GM12878 (cell line): ENCODE results near the gene MMP15. TPM values are rescaled to one million over a fixed set of nuclear protein-coding genes. Genes with fewer than 3 reads are reported as not detected.

Experiments
- ATAC-seq: fragments of 200-7000 bp; cut with Tn5 transposase; 3 replicates; pipeline ENCODE4 v1.9.1; 2020; ENCODE audit warnings: mild to moderate bottlenecking, moderate library complexity
- BruUV-seq: library from RNA; stranded (reverse); fragments of 400-500 nt; replicated peaks from 2 replicates; lab custom pipeline; 2021; lab: Mats Ljungman, UMichigan
- CTCF ChIA-PET: fragments of 300-600 bp; sonication (Branson Sonifier 250); formaldehyde crosslinking; extraction: SDS; loops from one replicate; lab custom pipeline; 2021; ENCODE audit warnings: inconsistent platforms; lab: Yijun Ruan, JAX
- POLR2A ChIA-PET: fragments of 350-600 bp; formaldehyde crosslinking; extraction: SDS; loops from one replicate; lab custom pipeline; 2021; ENCODE audit warnings: inconsistent platforms; lab: Charles Lee
- RAD21 ChIA-PET: fragments of 300-600 bp; sonication (Branson Sonifier 250); formaldehyde crosslinking; loops from one replicate; lab custom pipeline; 2023; ENCODE audit warnings: antibody characterized with exemption; ENCODE audit not compliant: unreplicated experiment; lab: Charles Lee
- SMC1A ChIA-PET: fragments of 300-600 bp; sonication (Branson Sonifier 250); formaldehyde crosslinking; loops from one replicate; lab custom pipeline; 2023; ENCODE audit not compliant: unreplicated experiment, uncharacterized antibody; lab: Charles Lee
- DNase-seq: peaks from one replicate; pipeline ENCODE4 v3.0.0-alpha.2; 2011; ENCODE audit warnings: low read depth, low spot score
- FAIRE-seq: peaks from 3 replicates; lab custom pipeline; 2011; peaks lifted over from hg19 to GRCh38; lab: Jason Lieb, UNC
- H2AFZ ChIP-seq: 2 replicates; pipeline ENCODE4 v1.6.0; 2011; ENCODE audit warnings: low read depth, low read length, control low read depth; ENCODE audit not compliant: control insufficient read depth
- H3K27ac ChIP-seq: 2 replicates; pipeline ENCODE4 v1.5.1; 2011; ENCODE audit warnings: control low read depth; ENCODE audit not compliant: control insufficient read depth, insufficient read depth
- H3K27me3 ChIP-seq, 2 experiments: replicated peaks in 1 of 2; 2 replicates each; pipeline versions ENCODE4 v1.6.0 to v1.6.1; 2011; ENCODE audit warnings: low read length in 1 of 2; ENCODE audit not compliant: control insufficient read depth in 2 of 2, insufficient read depth in 2 of 2
- H3K36me3 ChIP-seq, 2 experiments: 2 replicates each; pipeline ENCODE4 v1.5.1; 2011; ENCODE audit warnings: low read length in 1 of 2; ENCODE audit not compliant: control insufficient read depth in 2 of 2, insufficient read depth in 2 of 2
- H3K4me1 ChIP-seq: 2 replicates; pipeline ENCODE4 v1.6.1; 2011; ENCODE audit warnings: mild to moderate bottlenecking, low read length, moderate library complexity, mixed read lengths; ENCODE audit not compliant: control insufficient read depth, insufficient read depth
- H3K4me2 ChIP-seq: 2 replicates; pipeline ENCODE4 v1.6.0; 2011; ENCODE audit warnings: control low read depth; ENCODE audit not compliant: control insufficient read depth, insufficient read depth
- H3K4me3 ChIP-seq: fragments of 200-600 bp; sonication (generic); 2 replicates; pipeline ENCODE4 v1.5.1; 2016
- H3K79me2 ChIP-seq: 2 replicates; pipeline ENCODE4 v1.6.0; 2011; ENCODE audit warnings: low read length; ENCODE audit not compliant: control insufficient read depth, insufficient read depth
- H3K9ac ChIP-seq: 2 replicates; pipeline ENCODE4 v1.8.0; 2011; ENCODE audit warnings: low read length, control low read depth, mixed read lengths; ENCODE audit not compliant: control insufficient read depth, insufficient read depth
- H3K9me3 ChIP-seq: replicated peaks from 3 replicates; pipeline ENCODE4 v1.5.1; 2011; ENCODE audit warnings: mild to moderate bottlenecking, low read length; ENCODE audit not compliant: control insufficient read depth, insufficient read depth
- H4K20me1 ChIP-seq: 2 replicates; pipeline ENCODE4 v1.6.0; 2011; ENCODE audit not compliant: control insufficient read depth, insufficient read depth
- CHD2 ChIP-seq: IDR thresholded peaks from 2 replicates; pipeline ENCODE4 v1.6.1; 2011; ENCODE audit warnings: low read depth, low read length, improper control_type of control experiment, borderline replicate concordance
- FOXK2 ChIP-seq: fragments of 450-650 bp; IDR thresholded peaks from 2 replicates; pipeline ENCODE4 v1.6.1; 2017; ENCODE audit warnings: mild to moderate bottlenecking, moderate library complexity
- HDAC2 ChIP-seq: fragments of 200-600 bp; sonication (generic); IDR thresholded peaks from 2 replicates; pipeline ENCODE4 v1.6.1; 2017
- HDGF ChIP-seq: fragments of 450-650 bp; IDR thresholded peaks from 2 replicates; pipeline ENCODE4 v1.6.1; 2016; ENCODE audit warnings: antibody characterized with exemption
- PAX8 ChIP-seq: fragments of 450-650 bp; IDR thresholded peaks from 2 replicates; pipeline ENCODE4 v1.6.1; 2017; ENCODE audit warnings: mild to moderate bottlenecking, moderate library complexity
- POU2F2 ChIP-seq: IDR thresholded peaks from 3 replicates; pipeline ENCODE4 v1.6.1; 2011; ENCODE audit warnings: low read depth, mild to moderate bottlenecking, low read length, borderline replicate concordance
- RBBP5 ChIP-seq: fragments of 200-600 bp; sonication (generic); conservative IDR thresholded peaks from 2 replicates; pipeline ENCODE4 v1.6.1; 2016
- RFX5 ChIP-seq: IDR thresholded peaks from 2 replicates; pipeline ENCODE4 v1.6.1; 2011; ENCODE audit warnings: low read depth, low read length, improper control_type of control experiment
- SREBF2 ChIP-seq: IDR thresholded peaks from 2 replicates; pipeline ENCODE4 v1.6.1; 2012; ENCODE audit warnings: mild to moderate bottlenecking, low read length
- STAT3 ChIP-seq: IDR thresholded peaks from 2 replicates; pipeline ENCODE4 v1.6.1; 2011; ENCODE audit warnings: low read depth, low read length, improper control_type of control experiment
- ZNF217 ChIP-seq: fragments of 450-650 bp; IDR thresholded peaks from 2 replicates; pipeline ENCODE4 v1.6.1; 2017; ENCODE audit warnings: antibody characterized with exemption, mild to moderate bottlenecking
- WGBS: methylation state at CpG from one replicate; pipeline ENCODE4 v1.1.6; 2016; ENCODE audit warnings: low lambda C conversion rate; ENCODE audit not compliant: insufficient replicate concordance, insufficient coverage; ENCODE audit errors: missing lambda C conversion rate; 5-methylcytosine and 5-hydroxymethylcytosine counted together
- in situ Hi-C: fragments of 300-500 bp; cut with MboI; formaldehyde crosslinking; loops from 9 replicates; pipeline ENCODE4 v1.14.3; 2018; ENCODE audit warnings: mixed read lengths
- intact Hi-C: fragments of 100-400 bp; cut with micrococcal nuclease; formaldehyde crosslinking; loops from one replicate; pipeline ENCODE4 v1.14.2; 2022; ENCODE audit not compliant: unreplicated experiment
- polyA plus RNA-seq, 11 experiments: library from polyadenylated mRNA; depleted of rRNA in 4 of 11; unstranded in 6 of 11; stranded (reverse) in 5 of 11; fragments of >200 nt; fragmentation: Nextera tagmentation in 4 of 11; fragmentation: Illumina TruSeq in 1 of 11; extraction: Ambion mirVana in 4 of 11; extraction: Trizol in 1 of 11; gene quantifications; 1 replicate in 1 of 11; 2 replicates in 10 of 11; pipeline versions ENCODE4 v1.2.1 to v1.2.3, GENCODE V29; 2011 to 2016; ENCODE audit warnings: inconsistent platforms in 2 of 11, missing spikeins in 2 of 11, low read depth in 1 of 11
- total RNA-seq, 4 experiments: library from RNA; depleted of rRNA in 3 of 4; stranded (reverse); fragments of >200 nt in 3 of 4; fragmentation: Illumina TruSeq in 1 of 4; extraction: Trizol in 1 of 4; gene quantifications; 2 replicates each; pipeline versions ENCODE4 v1.2.1 to v1.2.3, GENCODE V29; 2013 to 2021
- TF ChIP-seq, protein P1 (sequence below): fragments of 450-650 bp; IDR thresholded peaks from 2 replicates; pipeline ENCODE4 v1.6.1; 2017; ENCODE audit warnings: mild to moderate bottlenecking
- TF ChIP-seq, protein P2 (sequence below): fragments of 450-650 bp; formaldehyde crosslinking; IDR thresholded peaks from 2 replicates; pipeline ENCODE4 v1.5.0; 2022; ENCODE audit warnings: mild to moderate bottlenecking, missing genetic modification characterization

MMP15 gene
- total and polyA plus RNA-seq, 10 of the 15 experiments (the other 5 are each of a cell fraction or from before 2014, with no cell fraction given) = 0.08 to 0.56 (median 0.10) TPM; not detected in 7

DNA sequence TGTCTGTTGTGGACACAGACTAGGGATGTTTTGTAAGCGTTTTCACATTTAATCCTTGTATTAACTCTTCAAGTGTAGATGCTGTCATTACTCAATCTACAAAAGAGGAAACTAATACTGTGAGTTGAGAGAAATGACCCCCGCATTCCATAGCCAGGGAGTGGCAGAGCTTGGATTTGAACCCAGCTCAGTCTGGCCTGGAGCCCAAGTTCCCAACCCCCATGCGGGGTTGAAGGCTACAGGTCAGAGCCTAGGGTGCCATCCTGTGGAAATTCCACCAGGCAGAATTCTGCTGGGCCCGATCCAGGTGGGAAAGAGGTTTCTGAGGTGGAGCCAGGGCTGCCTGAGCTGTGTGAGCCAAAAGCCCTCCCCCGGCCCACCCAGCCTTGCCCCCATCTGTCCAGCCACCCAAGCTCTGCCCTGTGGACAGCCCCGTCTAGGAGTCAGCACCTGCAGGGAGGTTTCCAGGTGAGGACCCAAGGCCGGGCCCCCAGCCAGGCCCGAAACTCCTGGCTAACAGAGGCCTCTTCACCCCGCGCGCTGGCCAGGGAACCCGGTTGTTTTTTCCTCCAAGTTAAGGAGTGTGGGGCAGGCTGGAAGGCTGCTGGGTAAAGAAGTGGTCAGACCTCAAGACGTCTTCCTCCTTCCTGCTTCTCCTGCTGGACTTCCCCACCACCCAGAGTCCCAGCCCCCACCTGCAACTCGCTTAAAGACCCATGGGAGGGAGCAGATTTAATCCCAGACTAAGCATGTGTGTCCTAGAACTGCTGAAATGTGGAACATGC lies 5.7 kb downstream of the MMP15 start:
- no peak overlapping the region for H3K4me2 ChIP-seq
- no peaks in the 10 kb centered on the region for H3K9me3 ChIP-seq
- in situ Hi-C loops = no loop called here
- SMC1A ChIA-PET = no interaction called here
- peaks cover 9 to 13% of the 10 kb centered on the region in 2 experiments for H3K27me3 ChIP-seq
- TF ChIP-seq RBBP5 (no peak), STAT3 (no peak), POU2F2 (no peak), CHD2 (no peak), RFX5 (no peak), SREBF2 (no peak), ZNF217 (no peak), HDAC2 (no peak), HDGF (no peak), PAX8 (no peak), FOXK2 (no peak)
- TF ChIP-seq, protein P1, sequence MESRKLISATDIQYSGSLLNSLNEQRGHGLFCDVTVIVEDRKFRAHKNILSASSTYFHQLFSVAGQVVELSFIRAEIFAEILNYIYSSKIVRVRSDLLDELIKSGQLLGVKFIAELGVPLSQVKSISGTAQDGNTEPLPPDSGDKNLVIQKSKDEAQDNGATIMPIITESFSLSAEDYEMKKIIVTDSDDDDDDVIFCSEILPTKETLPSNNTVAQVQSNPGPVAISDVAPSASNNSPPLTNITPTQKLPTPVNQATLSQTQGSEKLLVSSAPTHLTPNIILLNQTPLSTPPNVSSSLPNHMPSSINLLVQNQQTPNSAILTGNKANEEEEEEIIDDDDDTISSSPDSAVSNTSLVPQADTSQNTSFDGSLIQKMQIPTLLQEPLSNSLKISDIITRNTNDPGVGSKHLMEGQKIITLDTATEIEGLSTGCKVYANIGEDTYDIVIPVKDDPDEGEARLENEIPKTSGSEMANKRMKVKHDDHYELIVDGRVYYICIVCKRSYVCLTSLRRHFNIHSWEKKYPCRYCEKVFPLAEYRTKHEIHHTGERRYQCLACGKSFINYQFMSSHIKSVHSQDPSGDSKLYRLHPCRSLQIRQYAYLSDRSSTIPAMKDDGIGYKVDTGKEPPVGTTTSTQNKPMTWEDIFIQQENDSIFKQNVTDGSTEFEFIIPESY = no peak
- TF ChIP-seq, protein P2, sequence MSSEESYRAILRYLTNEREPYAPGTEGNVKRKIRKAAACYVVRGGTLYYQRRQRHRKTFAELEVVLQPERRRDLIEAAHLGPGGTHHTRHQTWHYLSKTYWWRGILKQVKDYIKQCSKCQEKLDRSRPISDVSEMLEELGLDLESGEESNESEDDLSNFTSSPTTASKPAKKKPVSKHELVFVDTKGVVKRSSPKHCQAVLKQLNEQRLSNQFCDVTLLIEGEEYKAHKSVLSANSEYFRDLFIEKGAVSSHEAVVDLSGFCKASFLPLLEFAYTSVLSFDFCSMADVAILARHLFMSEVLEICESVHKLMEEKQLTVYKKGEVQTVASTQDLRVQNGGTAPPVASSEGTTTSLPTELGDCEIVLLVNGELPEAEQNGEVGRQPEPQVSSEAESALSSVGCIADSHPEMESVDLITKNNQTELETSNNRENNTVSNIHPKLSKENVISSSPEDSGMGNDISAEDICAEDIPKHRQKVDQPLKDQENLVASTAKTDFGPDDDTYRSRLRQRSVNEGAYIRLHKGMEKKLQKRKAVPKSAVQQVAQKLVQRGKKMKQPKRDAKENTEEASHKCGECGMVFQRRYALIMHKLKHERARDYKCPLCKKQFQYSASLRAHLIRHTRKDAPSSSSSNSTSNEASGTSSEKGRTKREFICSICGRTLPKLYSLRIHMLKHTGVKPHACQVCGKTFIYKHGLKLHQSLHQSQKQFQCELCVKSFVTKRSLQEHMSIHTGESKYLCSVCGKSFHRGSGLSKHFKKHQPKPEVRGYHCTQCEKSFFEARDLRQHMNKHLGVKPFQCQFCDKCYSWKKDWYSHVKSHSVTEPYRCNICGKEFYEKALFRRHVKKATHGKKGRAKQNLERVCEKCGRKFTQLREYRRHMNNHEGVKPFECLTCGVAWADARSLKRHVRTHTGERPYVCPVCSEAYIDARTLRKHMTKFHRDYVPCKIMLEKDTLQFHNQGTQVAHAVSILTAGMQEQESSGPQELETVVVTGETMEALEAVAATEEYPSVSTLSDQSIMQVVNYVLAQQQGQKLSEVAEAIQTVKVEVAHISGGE (CRISPR knock-in tag) = no peak
- TF ChIP-seq, all 136 proteins: peak for 0
- BruUV-seq = no TSS peak
- ChIA-PET POLR2A (no interaction called here), CTCF (interaction anchor here (1.2 kb wide), 1 partner anchor 90 kb away, joined by 3 read pairs; no protein-coding TSS in a partner anchor), RAD21 (no interaction called here)
- intact Hi-C loops = no loop called here
- ATAC-seq (no peak), FAIRE-seq (no peak), DNase-seq (no peak)
- H4K20me1 ChIP-seq = no peaks in the 10 kb centered on the region
- H3K4me3 ChIP-seq = no peak overlapping the region
- 45% methylated on average over 14 of the region's 14 CpGs for WGBS
- H3K79me2 ChIP-seq = no peaks in the 10 kb centered on the region
- no peak overlapping the region for H3K27ac ChIP-seq
- H3K36me3 ChIP-seq = no peaks in the 10 kb centered on the region
- H2AFZ ChIP-seq = no peak overlapping the region
- H3K9ac ChIP-seq = no peak overlapping the region
- no peaks in the 10 kb centered on the region for H3K4me1 ChIP-seq
